Measurements from ENCODE around the gene TNFAIP8L2.

TNFAIP8L2 gene

DNA sequence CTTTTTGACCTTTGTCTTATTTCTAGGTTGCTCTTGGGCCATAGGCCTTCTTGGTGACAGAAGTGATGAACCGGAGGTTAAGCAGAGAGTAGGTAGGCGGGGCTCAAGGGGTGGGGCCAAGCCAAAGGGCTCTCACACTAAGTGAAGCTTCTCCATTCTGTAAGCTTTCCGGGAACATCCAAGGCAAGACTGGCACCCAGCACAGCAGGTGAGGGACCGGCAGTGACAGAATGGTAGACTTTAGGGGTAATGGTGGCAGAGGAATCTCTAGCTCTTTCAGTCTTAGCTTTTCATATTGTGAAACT is at the start of gene TNFAIP8L2:
Gene TNFAIP8L2, plus strand, starts transcription at position 135 of the 305 bp plus-strand sequence. CDS start 2,049 bp downstream, outside the sequence.
- DNase-seq, result peak; percentile 72

DNA sequence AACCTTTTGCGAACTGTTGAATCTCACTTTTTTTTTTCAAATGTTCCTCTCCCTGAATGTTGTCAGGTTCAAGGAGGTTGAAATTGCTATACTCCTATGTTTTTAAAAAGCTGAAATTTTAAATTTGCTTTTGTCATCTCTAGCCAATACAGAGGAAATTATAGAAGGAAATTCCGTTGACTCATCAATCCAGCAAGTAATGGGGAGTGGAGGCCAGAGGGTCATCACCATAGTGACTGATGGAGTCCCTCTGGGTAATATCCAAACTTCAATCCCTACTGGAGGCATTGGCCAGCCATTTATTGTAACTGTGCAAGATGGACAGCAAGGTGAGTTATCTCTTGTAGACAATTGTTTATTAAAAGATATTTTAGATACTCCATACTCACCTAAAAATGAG is 49.6 kb upstream of the TNFAIP8L2 start:
- DNase-seq, result no peak

DNA sequence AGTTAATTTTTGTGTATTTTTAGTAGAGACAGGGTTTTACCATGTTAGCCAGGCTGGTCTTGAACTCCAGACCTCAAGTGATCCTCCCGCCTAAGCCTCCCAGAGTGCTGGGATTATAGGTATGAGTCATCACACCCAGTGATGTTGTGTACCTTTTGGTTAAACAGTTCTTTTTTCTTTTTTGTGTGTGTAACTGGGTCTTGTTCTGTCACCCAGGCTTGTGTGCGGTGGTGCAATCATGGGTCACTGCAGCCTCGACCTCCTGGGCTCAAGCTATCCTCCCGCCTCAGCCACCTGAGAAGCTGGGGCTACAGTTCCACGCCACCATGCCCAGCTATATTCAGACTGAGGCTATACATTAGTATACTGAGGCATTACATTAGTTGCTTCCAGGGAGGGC is 48.1 kb upstream of the TNFAIP8L2 start:
- DNase-seq, result no peak

DNA sequence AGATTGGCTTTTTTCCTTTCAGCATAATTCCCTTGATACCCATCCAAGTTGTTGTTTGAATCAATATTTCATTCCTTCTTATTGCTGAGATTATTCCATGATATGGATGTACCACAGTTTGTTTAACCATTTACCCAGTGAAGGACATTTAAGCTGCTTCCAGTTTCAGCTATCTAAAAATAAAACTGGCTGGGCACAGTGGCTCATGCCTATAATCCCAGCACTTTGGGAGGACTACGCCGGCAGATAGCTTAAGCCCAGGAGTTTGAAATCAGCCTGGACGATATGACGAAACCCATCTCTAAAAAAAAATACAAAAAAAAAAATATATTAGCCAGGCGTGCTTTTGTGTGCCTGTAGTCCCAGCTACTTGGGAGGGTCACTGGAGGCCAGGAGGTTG is 42.6 kb upstream of the TNFAIP8L2 start:
- DNase-seq, result no peak

DNA sequence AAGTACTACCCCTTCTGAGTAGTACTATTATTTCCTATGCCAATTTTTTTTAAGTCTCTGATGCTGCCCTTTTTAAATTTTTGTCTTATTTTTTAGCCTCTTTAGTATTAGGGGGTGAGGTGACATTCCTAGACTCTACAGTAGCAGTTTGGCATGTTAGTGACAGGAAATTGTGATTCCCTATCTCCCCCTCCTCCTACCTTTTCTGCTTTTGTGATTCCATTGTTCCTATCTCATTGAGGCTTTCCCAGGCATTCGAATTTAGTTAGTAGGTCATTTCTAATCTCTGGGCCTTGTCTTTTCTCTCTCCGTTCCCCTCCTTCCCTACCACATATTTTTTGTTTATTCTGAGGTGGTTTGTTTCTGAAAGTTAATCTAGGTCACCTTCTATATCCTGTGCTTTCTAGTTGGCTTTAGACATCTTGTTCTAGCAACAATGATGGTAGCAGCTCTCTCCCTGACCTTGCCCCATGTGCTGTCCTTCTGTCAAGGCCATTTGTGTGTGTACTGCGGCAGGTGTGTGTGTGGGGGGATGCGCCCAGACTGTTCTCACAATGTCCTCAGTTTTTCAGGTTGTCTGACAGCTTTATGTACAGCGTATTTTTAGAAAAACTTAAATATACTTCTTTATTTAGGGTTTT is 31.6 kb upstream of the TNFAIP8L2 start:
- no peak for DNase-seq

DNA sequence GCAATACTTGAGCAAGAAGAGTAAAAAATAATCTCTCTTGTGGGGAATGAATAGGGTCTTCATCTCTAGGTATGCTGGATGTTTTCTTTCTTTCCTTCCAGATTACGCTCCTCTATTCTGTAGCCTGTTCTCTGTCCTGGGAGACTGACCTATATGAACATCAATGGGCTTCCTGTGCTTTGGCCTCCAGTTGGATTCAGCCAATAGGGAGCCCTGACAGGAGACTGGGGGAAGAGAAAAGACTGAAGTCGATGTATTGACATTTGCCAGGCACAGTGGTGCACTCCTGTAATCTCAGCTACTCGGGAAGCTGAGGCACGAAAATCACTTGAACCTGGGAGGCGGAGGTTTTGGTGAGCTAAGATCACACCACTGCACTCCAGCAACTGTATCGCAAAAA is 27.6 kb upstream of the TNFAIP8L2 start:
- no peak for DNase-seq

DNA sequence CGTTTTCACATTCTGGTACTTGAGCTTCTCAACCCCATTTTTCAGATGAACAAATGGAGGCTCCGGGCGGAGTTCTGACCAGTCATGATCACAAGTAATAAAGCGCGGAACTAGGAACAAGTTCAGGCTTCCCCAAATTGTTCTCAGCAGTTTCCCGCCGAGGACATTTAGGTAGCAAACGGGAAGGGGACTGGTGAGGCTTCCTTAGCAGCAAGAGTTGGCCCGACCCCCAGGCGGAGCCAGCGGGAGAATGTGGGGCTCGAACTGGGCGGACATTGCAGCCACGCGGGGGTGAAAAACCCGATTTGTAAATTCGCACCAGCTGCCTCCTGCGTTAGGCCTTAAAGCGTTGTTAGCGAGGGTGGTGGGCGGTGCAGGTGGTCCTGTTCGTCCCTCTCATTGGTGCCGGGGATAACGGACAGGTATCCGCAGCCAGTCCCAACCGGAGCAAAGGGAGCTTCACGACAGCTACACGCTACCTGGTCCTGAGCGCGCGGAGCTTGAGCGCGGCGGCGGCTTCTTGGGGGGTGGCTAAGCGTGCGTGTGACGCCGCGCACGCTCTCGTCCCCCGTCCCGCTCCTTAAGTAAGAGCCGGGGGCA is 25.4 kb upstream of the TNFAIP8L2 start:
- peak; percentile 57 for DNase-seq

DNA sequence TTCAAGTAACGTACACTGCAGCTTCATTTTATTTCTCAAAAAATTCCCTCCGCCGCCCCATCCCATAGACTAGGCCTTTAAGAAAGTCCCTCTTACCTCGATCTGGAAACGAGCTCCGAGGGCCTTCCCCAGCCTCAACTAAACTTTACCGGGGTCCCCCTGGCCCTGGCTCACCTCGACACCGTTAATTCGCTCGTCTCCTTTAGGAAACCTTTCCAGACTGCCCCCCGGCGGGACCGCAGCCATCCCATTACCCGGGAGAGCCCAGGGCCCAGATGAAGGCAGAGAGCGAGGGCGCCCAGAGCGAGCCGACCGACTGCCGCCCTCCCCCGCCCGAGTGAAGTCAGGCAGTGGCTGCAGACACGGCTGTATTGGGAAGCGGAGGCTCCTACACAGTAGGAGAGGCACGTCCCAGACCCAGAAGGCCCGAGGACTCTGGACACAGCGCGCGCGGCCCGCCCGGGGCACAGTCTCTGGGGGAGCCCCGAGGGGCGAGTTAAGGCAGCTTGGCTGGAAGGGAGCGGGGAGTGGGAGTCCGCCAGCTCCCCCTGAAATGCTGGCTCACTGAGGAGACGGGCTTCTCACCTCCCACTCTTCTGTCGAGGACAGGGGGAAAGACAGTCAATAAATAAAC is 24.6 kb upstream of the TNFAIP8L2 start:
- DNase-seq, result no peak

DNA sequence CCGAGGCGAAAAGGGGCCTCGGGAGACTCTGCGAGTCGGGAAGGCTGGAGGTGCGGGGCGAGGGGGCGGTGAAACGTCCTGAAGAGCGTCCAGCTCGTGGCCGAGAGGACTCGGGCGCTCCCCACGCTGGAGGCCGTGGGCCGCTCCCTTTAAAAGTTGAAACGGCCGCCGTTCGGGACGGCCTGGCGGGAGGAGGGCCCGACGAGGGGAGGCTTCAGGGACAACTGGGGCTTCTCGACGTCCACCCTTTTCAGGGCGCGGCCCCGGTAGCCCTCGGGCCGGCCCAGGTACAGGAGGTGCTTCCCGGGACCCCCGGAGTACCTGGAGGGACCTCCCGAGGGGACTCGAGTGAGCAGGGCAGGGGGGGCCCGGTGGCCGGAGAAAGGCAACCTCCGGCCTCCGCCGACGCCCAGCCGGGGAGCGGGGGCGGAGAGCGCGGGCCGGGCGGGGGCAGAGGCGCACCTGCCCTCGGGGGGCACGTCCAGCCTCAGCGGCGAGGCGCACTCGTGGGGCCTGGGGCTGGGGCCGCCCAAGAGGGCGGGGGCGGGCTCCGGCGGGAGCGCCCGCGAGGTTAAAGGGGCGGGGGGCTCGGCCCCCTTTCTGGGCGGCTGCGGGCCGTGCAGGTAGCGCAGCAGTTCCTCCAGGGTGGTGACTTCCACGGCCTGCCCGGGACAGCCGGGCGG is 24.0 kb upstream of the TNFAIP8L2 start:
- DNase-seq, result no peak

DNA sequence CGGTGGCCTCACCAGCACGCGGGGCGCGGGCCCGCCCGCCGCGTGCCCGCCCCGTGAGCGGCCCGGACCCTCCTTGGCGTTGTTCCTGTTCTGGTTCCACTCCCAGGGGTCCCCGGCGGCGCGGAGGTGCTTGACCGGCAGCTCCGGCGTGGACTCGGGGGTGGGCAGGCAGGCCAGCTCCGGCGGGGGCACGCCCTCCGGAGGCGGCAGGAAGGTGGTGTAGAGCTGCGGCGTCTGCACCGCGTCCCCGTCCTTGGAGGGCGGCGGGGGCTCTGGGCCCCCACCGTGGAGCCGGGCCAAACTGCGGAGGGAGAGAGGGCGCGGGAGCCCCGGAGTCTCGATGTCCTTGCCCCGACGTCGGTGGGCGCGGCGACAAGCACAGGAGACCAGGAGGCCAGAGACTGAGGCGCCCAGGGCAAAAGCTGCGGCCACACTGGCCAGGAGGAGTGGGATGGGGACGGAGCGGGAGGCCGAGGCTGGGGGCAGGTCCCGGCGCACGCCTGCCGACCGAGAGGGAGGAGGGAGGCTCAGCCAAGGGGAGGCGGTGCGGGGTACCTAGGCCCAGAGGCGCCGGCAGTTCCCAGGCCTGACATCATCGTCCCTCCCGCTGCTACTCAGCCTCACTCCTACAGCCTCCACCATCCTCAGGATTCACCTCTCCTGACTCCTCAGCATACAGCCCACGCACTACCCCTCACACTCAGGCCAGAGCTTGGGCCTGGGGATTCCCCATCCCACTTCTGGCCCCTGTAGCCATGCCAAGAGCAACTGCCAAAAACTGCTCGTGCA is 23.2 kb upstream of the TNFAIP8L2 start:
- DNase-seq, result no peak

DNA sequence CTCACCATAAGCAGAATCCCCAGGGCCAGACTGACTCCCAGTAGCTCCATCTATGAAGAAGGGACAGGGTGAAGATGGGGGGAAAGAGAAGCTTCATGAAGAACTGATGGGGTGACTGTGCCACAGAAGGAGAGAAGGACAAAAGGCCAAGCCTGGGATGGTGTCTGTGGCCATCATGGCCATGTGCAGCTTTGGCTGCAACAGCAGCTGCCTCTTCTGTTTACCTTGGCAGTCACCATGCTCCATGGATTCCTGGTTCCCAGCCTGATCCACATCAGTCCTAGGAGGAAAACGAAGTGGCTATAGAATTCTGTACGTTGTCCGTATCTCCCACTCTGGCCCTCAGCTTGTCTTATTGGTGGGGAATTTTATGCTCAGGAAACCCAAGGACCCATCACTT is 22.1 kb upstream of the TNFAIP8L2 start:
- no peak for DNase-seq

DNA sequence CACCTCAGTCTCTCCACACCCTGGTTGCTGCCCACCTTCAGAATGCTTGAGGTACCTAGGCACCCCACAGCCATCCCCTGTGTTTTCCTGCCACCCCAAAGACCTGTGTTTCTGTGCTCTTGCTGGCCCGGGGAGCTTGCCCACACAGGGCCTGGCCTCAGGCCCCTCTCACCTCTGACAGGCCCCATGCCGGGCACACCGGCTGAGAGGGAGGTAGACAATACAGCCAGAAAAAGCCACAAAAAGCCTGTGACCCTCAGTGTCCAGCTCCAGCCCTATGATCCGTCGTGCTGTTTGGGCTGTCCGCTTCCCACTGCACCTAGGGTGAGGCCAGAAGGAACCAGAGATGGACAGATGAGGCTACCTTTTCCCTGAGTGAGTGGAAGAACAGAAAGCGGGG is 21.5 kb upstream of the TNFAIP8L2 start:
- DNase-seq, result no peak

DNA sequence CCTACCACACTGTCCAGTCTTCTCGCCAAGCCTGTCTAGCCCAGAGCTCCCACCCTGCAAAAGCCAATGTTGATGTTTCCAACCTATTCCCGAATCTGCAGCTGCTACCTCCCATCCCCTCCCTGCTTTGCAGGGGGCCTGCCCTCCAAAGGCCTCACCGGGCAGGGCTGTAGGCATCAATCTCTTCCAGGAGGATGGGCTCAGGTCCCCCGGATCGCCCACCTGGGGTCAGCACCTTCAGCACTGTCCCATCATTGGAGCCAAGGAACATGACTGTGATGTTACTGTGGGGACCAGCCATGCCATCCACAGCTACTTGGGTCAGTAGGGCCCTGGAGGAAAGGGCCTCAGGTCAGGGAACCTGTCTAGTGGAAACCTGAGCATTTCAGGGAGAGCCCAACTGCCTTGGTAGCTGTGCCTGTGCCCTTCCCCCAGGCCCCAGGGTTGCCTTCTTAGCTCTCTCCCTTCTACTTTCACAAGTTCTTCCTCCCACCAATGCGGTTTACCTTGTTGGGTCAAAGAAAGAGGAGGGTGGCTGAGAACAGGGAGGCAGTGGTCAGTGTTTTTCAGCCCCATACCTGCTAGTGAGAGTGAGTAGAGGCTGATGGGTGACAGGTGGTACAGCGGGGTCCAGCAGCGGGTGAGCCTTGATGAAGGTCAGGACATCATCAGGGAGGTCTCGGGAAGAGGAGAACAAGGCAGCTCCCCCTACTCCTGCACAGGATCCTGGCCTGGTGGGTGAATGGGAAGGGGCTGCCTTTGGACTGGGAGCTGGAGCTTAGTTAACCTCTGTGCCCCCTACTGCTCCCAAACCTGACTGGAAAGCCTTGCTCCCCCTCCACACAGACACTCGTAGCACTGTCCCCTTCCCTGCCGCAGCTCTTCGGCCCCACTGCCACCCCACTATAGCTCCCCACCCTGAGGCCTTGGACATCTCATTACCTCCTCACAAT is 20.7 kb upstream of the TNFAIP8L2 start:
- no peak for DNase-seq

DNA sequence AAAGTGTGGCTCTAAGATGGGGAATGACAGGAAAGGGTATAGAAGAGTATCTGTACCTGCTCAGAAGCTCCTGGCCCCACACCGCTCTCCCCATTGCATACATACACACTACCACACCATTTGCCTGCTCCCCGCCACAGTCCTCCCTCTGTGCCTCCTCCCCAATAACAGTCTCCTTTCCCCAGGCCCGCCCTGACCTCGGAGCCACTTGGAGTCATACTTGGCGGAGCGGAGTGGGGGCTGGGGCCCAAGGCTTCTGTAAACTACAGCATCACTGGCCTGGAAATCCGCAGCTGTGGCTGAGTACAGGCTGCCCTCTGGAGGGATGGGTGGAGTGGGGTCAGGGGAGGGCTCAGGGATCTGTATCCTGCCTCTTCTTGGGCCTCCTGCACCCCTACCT is 18.7 kb upstream of the TNFAIP8L2 start:
- no peak for DNase-seq

DNA sequence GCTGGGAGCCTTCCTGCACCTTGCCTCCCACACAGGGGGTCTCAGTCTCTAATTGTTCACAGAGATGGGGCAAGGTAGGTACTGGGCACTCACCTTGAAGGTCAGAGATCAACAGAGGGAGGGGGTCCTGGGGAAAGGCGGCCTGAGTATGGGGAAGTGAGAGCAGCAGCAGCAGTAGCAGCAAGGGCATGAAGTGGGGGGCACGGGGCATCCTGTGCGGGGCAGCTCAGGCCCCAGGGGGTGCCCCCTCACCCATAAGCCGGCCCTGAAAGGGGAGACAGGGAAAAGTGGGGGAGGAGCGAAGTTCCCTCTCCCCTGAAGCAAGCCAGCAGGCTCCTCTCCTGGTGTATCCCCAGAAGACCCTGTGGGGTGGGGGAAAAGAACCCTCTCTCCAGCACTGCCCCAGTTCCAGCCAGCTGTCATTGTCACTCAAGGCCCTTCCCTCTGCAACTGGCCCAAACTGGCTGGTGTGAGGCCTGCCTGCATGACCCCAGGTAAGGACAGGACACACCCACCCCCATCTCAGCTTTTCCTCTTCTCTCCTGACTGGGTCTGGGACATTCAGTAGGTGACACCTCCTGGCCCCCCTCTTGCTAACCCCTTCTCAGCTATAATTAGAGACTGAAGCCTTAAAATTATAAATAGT is 13.9 kb upstream of the TNFAIP8L2 start:
- DNase-seq, result no peak

DNA sequence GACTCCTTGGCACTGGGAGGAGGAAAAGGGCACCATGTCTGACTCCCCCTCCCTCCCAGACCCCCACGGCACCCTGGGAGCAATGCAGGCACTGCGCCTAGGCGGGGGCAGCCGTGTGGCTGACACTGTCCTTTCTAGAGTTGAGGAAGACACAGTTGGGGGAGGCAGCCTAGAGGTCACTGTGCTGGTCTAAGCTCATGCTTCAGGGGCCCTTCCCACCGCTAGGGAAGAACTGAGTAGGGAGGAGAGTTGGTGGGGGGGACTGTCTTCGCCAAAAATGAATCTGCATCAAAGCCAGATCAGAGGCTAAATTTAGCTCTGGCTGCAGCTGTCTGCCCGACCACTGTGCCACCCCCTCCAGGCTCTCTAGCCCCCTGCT is 13.4 kb upstream of the TNFAIP8L2 start:
- DNase-seq, result no peak

DNA sequence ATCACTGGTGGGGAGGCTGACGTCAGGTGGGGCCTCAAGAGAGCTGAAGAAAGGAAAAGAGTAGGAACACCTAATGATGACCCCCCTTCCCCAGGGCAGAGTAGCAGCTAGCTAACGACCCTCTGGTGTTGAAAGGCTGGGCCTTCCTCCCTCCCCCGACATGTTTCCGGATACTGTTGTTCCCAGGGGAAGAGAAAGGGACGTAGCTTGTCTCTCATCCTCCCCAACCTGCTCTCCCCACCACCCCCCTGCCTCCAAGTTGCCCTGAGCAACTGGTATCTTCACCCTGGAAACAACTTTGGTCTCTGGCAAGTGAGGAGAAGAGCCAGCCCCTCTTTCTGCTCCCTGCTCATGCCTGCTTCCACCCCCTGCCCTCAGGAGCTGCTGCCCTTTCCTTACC is 12.5 kb upstream of the TNFAIP8L2 start:
- no peak for DNase-seq

DNA sequence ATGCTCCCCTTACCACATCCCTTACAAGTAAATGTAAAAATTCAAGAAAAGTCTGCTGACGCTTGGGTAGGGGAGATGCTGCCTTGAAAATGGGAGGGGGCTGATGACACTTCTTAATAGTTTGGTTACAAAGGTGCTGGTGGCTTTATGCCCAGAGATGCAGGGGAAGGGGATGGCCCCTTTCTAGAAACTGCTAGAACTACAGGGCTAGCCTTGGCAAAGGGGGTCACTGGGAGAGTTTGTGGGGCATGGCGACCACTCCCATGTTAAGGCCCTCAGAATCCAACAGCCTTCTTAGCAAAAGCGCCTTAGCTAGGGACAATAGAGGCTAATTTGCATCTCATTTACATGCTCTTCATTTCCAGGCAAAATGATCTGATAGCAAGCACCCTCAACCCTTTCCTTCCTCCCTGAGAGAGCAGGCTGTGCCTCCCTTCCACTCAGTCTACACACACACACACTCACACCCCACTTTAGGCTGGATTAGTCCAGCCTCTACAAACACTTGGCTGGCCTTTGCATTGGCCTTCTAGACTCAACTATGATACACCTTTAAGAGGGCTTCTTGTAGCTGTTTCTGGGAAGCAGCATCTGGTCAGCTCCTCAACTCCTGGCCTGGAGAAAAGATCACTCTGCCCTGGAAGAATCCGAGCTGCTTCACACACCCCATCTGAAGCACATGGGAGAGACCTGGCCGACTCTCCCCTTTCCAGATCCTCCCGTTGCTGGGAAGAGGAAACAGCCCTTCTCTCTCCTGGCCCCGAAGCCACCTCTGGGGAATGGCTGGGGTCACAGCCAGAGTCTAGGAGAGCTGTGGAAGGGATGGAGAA is 11.8 kb upstream of the TNFAIP8L2 start:
- no peak for DNase-seq

DNA sequence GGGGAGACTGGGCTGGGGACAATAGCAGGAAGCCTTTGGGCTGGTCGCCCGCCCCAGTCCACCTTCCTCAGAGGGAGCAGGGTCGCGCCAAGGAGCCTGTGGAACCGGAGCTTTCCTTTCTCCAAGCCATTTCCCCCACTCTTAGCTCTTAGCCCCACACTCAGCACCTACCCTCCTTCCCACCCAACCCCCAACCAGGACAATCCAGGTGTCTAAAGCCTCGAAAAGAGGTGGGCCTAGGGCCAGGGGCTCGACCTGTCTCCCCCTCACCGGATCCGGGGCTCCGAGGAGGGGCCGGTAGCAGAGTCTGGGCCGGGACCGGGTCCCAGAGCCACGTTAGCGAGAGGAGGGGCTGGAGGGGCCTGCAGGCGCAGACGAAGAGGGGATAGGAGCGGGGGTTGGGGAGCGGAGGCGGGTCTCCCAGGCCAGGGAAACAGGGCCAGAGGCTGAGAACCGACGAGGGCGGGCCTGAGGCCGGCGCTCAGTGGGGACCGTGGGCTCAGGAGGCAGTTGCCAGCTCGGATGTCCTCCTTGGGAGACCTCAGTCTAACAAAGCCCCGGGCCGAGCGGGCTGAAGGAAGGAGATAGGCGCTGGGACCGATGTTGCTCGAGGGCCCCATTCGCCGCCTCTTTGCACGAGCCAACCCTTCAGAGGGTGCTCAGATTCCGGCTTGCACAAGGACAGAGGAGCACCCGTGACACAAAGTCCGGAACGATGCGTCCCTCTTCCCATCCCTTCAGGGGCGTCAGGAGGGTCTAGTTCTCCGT is 11.0 kb upstream of the TNFAIP8L2 start:
- DNase-seq, result no peak

DNA sequence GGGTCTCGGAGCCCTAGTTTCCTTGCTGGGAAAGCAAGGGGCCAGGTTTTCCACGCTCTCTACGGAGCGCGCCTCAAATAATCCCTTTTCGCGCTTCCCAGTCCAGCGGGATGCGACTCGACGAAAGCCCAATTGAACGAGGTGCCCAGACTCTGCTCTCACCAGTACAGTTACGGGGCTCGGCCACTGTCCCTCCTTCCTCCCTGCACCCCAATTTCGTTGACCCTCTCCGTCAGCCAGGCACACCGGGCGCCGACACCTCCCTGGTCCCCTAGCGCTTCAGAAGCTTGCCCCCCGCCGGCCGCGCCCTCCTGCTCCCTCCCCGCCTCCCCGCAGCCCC is 10.4 kb upstream of the TNFAIP8L2 start:
- no peak for DNase-seq

Measured in activated effector memory CD4-positive, alpha-beta T cell treated with Interleukin-2 at 50 U/mL for 16 hours (primary cell).